UCSD-AML1 (cell line): ENCODE measurements around the gene RSPO3.
A peak's percentile ranks its signal among the peaks of the same experiment; 100 is the strongest.

ENCODE experiments used
- DNase-seq: peaks from one replicate; lab custom pipeline; 2025; ENCODE audit not compliant: unreplicated experiment; lab: John Stamatoyannopoulos, UW

The RSPO3 gene

DNA sequence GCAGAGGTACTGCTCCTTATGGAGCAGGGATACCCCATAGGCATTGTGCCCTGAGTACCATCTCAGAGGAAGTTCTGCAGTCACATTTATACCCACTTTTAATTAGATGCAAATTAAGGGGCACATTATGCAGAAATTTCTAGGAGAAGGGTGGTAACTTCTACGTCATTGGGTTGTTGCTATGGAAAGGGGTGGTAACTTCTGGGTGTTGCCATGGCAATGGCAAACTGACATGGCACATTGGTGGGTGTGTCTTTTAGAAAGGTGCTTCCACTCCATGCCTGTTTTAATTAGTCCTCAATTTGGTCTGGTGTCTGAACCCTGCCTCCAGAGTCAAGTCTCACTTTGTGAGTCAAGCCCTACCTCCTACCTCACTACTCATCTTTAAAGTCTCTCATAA, 42.0 kb downstream of the RSPO3 start:
- no peak for DNase-seq

DNA sequence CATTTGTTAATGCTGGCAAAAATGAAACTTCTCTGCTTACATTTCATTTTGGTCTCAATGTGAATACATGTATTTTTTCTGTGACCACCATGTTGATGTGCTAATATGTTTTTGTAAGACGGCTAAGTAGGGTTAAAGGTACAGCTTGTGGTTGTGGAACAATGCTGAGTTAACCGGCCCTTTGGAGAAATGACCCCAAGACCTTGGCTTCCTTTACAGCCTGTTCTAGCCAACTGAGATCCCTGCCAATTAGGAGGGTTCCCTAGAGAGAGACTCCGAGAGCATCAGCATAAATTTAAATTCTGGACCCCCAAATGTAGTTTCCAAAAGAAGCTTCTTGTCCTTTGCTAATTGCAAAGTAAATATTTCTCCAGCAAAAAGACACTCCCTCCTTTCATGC, 44.4 kb downstream of the RSPO3 start:
- no peak for DNase-seq

DNA sequence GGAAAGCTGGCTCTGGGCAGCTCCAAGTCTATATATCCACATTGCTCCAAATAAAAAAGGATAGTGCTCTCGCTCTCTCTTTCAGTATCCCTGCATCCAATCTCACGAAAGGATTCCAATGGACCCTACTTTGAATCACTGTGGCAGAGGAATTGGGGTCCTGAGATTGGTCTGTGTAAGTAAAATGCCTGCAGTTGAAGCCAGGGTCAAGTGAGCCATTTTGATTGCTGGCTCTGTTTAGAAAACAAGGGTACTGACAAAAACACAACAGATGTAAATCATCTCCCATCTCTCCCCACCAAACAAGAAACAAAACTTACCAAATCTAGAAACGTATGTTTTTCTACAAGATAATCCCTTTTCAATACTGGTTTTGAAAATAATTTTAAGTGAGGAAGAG, 45.6 kb downstream of the RSPO3 start:
- no peak for DNase-seq

DNA sequence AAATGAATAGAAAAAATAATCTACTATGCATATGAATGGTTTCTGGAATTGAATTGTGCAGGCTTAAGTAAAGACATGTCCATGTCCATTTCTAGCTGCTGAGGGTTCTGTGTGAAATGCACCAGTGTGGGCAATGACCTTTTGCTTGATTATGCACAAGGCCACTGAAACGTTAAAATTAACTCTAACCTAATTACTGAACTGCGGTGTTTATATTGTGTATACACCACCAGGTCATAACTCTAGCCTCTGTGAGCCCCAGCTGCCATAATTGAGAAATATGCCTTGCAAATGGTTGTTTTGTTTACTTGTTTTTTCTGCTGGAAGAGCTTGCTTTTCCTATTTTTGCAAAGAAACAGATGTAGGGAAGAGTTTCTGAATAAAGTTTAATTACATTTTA, 46.1 kb downstream of the RSPO3 start:
- DNase-seq, result no peak

DNA sequence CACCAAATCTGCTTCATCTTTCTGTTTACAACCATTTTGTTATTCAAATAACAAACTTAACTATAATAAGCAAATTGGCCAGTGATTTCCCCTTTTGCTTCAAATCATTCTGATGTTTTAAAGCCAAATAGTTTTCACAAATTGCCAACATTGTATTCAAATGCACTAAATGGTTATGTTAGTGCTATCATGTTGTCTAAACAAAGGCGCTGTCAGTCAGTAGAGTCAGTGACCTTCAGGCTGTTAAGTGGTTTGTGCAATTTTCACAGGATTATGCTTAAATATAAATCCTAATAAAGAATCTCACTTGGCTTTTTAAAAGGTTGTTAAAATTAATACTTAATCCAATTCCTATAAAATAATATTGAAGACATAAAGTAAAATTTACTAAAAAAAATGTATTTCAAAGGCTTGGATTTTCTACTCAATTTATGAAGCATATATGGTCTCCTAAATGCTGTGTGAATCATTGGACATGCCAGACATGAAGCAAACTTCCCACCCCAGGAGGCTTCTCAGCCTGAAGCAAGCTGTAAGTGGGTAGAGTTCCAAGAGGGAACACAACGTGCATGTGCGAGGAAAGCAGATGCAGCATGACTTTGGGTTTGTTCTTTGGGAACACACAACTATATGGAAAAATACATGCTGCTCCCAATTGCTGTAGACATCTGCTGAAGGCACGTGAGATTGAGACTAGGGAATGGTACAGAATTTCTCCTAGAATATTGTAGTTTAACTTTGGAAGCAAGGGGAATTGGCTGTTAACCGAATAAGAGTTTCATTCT, 54.9 kb downstream of the RSPO3 start:
- no peak for DNase-seq

DNA sequence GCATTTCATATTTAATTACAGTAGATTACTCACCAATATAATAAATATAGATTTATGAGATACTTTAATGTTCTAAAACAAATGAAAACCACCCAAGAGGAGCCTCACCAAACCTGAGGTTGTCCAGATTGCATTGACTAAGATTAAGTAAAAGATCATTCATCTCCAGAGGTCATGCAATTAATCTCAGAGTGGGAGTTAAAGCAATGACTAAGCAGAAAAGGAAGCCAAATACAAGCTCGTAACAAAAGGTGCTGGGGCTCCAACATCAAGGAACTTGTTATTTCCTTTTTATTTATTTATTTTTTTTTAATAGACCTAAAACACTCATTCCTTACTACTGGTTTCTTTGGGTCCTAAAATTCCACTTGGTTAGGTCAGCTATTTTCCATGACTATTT, 57.7 kb downstream of the RSPO3 start:
- no peak for DNase-seq

DNA sequence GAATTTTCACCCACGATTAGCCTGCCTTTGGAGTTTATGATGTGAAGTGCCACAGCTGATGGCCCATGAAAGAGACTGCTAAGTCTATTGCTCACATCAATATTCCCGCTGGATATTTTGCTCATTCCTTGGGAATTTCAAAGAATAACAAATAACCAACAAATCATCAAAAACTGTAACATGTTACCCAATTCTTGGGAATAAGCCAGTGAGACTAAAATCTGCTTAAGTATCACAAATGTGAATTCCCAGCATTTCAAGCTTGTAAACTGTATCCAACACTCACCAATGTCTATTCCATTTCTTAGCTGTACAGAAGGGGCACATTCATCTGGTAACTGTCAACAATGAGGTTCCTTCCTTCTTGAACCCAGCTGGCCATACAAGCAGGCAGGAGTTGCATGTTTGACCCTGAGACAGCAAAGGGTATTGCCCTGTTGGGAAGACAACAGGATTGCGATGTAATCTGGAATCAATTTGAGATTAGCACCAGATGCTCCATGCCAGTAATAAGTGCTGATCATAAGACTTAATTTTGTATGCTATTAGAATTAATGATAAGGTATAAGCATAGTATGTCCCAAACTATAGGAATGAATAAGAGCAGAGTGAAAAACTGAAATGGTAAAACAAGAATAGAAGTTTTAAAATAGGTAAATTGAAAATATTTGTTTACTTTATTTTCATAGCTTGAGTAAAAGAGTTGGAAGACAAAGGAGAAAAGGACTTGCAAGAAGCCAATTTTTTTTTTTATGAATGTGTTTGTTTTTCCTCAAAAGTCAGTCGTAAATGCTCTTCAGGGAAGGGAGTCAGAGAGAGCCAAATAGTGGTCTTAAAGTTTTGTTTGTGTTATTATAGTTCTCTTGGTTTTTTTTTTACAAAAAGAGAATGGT, 58.8 kb downstream of the RSPO3 start:
- DNase-seq, result no peak

DNA sequence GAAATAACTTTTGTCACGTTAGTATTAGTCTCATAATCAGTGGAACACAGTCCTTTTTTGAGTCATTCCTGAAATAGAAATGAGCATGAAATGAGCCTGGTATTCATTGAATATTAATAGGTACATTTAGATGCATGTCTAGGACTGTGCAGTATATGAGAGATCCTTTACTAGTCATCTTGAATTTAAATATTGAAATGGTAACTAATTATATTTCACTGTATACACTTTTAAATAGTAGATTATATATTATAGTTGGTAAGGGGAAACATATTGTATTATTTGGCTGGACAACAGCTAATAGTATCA, 59.4 kb downstream of the RSPO3 start:
- no peak for DNase-seq

DNA sequence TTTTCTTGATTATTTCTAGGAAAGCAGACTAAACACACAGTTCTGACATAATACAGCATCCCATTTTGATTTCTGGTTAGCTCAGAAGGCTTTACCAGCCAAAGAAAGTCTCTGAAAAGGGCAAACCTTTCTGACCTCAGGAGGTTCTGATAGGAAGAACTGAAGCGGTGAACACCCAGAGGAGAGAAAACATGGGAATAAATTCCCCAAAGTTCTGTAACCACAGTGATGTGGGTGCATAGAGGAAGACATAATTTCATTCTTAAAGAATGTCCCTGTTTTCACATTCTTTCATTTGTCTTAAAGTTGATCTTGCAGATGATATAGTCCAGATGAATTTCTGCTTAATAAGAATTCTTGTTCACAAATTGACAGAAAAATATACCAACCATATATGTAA, 60.3 kb downstream of the RSPO3 start:
- no peak for DNase-seq

DNA sequence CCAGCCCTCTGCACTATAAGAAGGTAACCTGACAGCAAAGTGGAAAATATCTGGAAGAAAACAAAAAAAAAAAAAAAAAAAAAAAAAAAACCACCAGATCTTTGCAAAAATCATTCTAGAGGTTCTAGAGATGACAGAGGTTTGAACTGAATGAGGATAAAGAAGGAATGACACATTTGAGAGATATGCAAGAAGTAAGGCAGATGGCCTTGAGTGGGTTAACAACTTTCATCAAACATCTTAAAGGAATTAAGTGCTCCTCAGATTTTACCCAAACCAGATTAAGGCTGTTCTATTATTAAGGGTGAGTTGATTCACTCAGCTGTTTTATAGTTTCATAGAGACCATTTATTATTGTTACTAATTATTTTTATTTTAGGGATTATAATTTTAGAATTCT, 62.0 kb downstream of the RSPO3 start:
- no peak for DNase-seq

DNA sequence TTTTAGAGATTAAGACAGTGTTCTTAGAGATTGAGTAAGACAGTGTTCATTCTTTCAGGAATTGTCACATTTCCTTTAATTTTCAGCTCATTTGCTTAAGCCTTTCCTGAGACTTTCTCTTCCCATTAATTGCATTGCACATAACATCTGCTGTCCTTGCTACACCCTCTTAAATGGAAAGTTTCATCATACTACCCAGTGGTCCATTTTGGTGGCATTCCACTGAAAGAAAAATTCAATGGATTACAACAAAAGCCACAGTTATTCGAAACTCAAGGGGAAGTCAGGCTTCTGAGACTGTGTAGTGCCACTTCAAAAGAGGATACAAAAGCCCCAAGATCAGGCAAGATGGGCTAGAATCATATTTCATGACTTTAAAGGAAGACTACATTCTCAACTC, 64.0 kb downstream of the RSPO3 start:
- DNase-seq, result no peak

DNA sequence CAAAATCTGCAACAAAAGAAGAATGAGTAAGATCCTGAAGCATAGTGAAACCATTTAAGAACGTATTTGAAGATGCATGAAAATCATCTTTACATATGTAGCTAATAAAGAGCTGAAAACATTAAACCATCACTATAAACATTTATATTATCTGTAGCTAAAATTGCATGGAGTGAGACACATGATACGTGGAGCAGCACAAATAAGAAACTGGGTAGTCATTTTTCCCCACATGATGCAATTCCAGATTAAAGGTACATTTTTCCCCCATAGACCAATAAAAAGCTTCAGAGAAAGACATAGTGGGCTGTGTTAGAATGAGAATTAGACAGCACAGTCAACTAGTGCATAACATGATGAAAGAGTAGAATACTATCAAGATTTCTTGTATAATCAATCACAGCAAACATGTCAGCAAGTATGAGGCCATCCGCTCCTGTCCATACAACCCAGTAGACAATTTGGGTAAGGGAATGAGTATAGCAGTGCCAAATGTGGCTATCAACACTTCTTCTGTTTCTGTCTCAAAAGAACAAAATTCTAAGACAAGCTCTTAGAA, 67.0 kb downstream of the RSPO3 start:
- DNase-seq, result no peak

DNA sequence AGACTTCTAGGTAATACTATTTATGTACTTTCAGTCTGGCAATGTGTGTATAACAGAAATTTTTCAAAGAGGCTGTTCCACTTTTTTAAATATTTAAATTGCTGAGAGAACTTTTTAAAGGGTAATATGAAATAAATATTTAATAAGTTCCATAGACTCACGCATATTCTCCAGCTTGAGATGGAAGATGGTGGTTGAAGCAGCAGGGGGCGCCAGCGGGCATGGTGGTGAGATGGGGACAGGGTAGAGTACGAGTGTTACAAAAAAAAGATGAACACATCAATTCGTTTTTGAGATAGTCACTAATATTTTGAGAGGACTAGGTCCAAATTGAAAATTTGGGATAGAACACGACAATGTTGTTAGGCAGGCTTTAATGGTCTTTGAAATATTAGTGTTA, 68.4 kb downstream of the RSPO3 start:
- peak; percentile 66 for DNase-seq

DNA sequence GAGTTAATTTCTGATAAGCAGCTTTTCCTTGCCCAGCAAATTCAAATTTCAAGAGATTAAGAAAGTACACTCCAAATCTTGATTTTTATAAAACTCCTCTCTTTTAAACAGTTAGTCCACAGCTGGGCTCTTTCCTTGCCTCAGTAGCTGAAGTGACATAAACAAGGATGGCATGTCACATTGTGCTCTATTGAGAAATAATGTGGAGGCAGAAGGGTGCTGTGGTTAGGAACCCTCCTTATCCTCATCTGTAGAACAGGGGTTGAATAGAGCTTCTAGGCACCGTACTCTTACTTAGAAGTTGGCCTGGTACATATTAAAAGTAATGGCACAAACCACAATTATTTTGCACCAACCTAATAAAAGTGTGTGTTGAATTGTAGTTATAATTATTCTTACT, 70.3 kb downstream of the RSPO3 start:
- no peak for DNase-seq

DNA sequence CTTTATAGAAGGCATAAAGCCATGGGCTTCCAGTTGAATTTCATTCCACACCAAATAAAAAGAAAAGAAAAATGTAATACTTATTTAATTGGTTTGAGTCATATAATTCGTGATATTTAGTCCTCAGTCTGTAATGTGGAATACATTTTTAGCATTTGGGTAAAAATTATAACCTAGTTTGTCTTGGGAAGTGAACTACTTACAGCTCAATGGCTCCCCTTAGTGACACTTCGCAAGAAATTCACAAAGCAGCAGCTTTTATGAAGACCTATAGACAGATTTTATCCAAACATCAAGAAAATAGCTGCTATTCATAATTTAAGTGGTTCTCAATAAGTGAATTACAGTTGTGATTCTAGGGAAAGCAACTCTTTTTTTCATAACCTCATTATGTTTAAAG, 72.1 kb downstream of the RSPO3 start:
- DNase-seq, result no peak

DNA sequence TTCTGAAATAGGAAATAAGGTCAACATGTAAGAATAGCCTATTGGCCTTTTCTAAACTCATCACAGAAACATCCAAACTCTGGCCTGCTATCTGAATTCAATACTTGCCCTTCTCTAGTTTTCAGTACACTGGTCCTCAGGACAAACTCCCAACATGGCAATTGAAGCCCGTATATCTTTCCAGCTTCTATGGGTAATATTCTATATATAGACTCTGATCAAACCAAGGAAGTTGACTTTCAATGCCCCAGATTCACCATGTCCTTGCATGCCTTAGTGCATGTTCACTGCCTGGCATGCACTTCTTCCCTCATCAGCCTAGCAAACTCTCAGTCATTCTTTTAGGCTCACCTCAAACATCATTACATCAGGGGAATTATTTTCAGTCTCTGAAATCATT, 73.2 kb downstream of the RSPO3 start:
- no peak for DNase-seq

DNA sequence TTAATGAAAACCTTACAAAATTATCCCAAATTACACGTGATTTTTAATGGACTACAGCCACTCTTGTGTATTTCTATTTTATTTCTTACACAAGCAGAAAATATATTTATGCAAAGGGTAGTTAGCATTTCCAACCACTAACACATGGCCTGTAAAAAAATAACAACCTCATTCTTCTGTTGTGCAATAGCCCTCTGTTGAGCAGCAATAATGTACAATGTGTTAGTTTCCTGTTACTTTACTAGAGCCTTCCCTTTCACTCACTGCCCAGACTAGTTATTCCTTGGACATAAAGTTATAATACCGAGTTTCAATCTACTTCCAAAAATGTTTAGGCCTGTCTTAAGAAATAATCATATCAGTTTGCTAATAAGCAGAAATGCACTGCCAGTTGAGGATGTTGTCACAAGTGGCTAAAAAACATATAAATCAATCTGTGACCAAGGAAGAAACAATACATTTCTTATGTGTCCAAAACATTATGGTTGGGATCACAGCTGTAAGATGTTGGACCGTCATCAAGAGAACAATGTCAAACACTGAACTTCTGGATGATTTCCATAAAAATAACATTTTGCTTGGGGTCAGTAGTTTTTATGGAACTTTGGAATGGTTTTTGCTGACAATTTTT, 74.6 kb downstream of the RSPO3 start:
- no peak for DNase-seq

DNA sequence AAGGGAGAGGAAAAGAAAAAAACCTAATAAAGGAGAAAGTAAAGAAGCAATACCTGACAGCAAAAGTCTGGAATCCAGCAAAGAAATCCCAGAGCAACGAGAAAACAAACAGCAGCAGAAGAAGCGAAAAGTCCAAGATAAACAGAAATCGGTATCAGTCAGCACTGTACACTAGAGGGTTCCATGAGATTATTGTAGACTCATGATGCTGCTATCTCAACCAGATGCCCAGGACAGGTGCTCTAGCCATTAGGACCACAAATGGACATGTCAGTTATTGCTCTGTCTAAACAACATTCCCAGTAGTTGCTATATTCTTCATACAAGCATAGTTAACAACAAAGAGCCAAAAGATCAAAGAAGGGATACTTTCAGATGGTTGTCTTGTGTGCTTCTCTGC, 77.4 kb downstream of the RSPO3 start:
- no peak for DNase-seq

DNA sequence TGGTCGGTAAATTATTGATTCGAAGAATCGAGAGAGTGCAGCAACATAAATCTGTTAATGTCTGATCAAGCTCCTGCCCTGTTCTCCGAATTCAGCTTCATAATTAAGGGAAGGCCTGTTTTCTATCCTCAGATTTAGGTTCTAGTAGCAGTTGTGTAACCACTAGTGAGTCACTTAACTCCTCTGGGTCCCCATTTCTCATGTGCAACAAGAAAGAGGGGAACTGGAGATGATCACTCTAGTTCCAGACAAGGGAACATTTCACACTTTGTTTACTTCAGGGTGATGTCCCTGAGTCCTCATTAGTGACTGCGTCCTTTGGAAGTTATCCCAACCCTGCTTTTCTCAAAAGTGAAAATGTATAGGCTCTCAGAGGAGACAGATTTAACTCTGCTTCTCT, 80.1 kb downstream of the RSPO3 start:
- DNase-seq, result no peak

DNA sequence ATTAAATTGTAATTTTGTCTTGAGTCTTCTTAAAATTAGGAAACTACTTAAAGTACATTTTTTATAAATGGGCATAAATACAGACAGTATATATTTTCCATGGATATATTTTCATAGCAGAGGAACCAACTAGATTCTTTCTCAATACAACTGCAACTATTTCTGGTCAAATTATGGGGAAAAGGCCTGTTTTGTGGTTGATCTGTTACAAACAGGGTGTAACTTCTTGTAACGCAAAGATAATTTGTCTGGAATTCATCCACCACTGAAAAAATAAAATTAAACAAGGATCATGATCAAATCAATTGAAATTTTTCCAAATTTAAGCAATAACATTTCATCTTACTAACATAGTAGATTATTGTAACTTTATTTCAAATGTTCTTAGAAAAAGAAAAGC, 81.0 kb downstream of the RSPO3 start:
- DNase-seq, result no peak

DNA sequence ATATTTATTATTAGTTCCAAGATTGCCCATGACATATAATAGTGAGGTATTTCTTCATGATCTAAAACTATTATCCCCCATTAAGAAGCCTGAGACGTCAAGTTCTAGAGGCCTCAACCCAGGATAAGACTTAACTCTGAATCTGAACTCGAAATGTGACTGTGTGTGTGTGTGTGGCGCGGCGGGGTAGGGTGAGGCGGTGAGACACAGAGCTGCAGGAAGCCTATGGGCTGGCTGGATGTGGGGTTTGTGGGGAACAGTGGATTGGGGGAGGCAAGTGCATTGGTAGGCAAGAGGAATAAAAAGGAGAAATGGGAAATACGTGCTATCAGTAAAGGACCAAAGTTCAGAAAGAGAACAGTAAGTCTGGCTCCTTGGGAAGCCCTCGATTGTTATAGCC, 81.6 kb downstream of the RSPO3 start:
- DNase-seq, result no peak

DNA sequence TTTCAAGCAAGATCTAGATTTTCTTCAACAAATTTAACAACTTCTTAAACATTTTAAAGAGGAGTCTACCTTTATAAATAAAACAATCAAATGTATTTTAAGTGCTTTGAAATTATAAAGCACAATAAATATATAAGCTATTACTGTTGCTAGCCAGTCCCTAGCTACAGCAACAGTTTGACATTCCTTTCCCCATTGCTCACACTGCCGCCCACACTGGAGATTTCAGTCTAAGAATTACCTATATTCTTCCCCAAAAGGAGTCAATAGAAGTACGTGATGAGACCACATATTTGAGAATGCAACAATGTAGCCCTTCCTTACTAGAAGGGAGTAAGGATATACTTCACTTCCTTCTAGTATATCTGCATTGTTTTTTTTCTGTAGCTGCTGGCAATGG, 82.8 kb downstream of the RSPO3 start:
- DNase-seq, result no peak
